Left lung (tissue), 10 donors: ENCODE results near the gene NFILZ. TPM values are rescaled to one million over a fixed set of nuclear protein-coding genes. Genes with fewer than 3 reads are reported as not detected.
"Not testable (repeated sequence)": the region's sequence is repeated elsewhere in the genome, so short reads cannot be mapped to it uniquely, and the experiment has no call there.

Source experiments
- ATAC-seq: fragments of 200-7000 bp; cut with Tn5 transposase; one replicate; pipeline ENCODE4 v1.9.1; 2020; ENCODE audit warnings: moderate library complexity
- DNase-seq, 4 donors: peaks; one replicate each; pipeline ENCODE4 v3.0.0-alpha.2; 2013 to 2020
- H3K27ac ChIP-seq, 2 donors: fragments of 200-600 bp; sonication (generic) in 1 of 2; one replicate each; pipeline versions ENCODE4 v1.5.0 to v1.8.0; 2020 to 2021
- H3K27me3 ChIP-seq, 2 donors: fragments of 200-600 bp; sonication (generic) in 1 of 2; one replicate each; pipeline versions ENCODE4 v1.5.0 to v1.8.0; 2020 to 2021
- H3K36me3 ChIP-seq, 2 donors: fragments of 200-600 bp; sonication (generic) in 1 of 2; one replicate each; pipeline versions ENCODE4 v1.5.0 to v1.8.0; 2020 to 2021
- H3K4me1 ChIP-seq, 2 donors: fragments of 200-600 bp; one replicate each; pipeline ENCODE4 v1.8.0; 2021
- H3K4me3 ChIP-seq, 2 donors: fragments of 200-600 bp; sonication (generic) in 1 of 2; one replicate each; pipeline versions ENCODE4 v1.5.0 to v1.8.0; 2020 to 2021; ENCODE audit warnings: mild to moderate bottlenecking in 1 of 2
- H3K9me3 ChIP-seq, 2 donors: fragments of 200-600 bp; sonication (generic) in 1 of 2; one replicate each; pipeline versions ENCODE4 v1.5.0 to v1.8.0; 2020 to 2021
- CTCF ChIP-seq, 2 donors: fragments of 200-600 bp; sonication (generic) in 1 of 2; IDR thresholded peaks; one replicate each; pipeline versions ENCODE4 v1.5.0 to v1.8.0; 2021; ENCODE audit warnings: antibody characterized with exemption in 2 of 2
- intact Hi-C, 2 donors: fragments of 100-400 bp; cut with DNase I; formaldehyde crosslinking; loops; one replicate each; pipeline versions ENCODE4 v1.11.2 to v1.14.2; 2022
- polyA plus RNA-seq, 6 donors: library from polyadenylated mRNA; unstranded; fragments of 120-200 nt; gene quantifications; one replicate each; pipeline ENCODE4 v1.2.1, GENCODE V29; 2013; ENCODE audit not compliant: insufficient read length in 6 of 6
- total RNA-seq, 2 donors: library from RNA; stranded (reverse); fragmentation: NEBNext Ultra II Directional; extraction: Animal tissue kit (Norgen Biotek cat#: 25700); gene quantifications; one replicate each; pipeline ENCODE4 v1.2.1, GENCODE V29; 2021
- donor health status: DM: no; HTN: yes; CAD: no.
- donor health status: DM: no; HTN: no; CAD: no.

NFILZ gene
- total and polyA plus RNA-seq, 8 donors: not detected

GRCh38 chr19:8626842-8627241 lies 3.6 kb upstream of the NFILZ start:
- H3K27ac ChIP-seq: no peak overlapping the region
- no peak for ATAC-seq
- H3K9me3 ChIP-seq: peaks cover 0 to 7% of the 10 kb centered on the region in 2 donors
- no peaks in the 10 kb centered on the region for H3K36me3 ChIP-seq
- H3K27me3 ChIP-seq: no peaks in the 10 kb centered on the region
- DNase-seq: no peak
- no peak for TF ChIP-seq CTCF (IDR thresholded peaks at IDR 0.05)
- H3K4me1 ChIP-seq: no peaks in the 10 kb centered on the region
- H3K4me3 ChIP-seq: no peak overlapping the region
- intact Hi-C loops: no loop called here

DNA sequence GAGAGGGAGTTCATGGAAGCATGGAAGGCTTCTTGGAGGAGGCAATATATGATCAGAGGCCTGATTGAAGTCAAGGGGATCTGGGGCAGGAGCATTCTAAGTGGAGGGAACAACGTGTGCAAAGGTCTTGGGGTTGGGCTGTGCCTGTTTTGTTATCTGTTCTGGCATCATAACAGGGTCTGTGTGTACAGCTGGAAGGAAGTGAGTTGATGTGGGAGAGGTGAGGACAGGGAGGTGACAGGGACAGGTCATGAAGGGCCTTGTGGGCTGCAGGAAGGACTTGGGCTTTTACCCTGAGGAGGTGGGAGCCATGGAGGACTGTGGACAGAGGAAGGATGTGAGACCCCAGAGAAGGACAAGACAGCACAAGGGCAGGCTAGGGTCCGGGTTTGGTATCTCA lies 1.2 kb upstream of the NFILZ start:
- H3K9me3 ChIP-seq: peaks cover 0 to 7% of the 10 kb centered on the region in 2 donors
- no peaks in the 10 kb centered on the region for H3K36me3 ChIP-seq
- H3K27me3 ChIP-seq: no peaks in the 10 kb centered on the region
- no peak overlapping the region for H3K4me3 ChIP-seq
- H3K27ac ChIP-seq: no peak overlapping the region
- intact Hi-C loops: no loop called here
- DNase-seq (no peak), ATAC-seq (no peak)
- H3K4me1 ChIP-seq: no peaks in the 10 kb centered on the region
- no peak for TF ChIP-seq CTCF (IDR thresholded peaks at IDR 0.05)

DNA sequence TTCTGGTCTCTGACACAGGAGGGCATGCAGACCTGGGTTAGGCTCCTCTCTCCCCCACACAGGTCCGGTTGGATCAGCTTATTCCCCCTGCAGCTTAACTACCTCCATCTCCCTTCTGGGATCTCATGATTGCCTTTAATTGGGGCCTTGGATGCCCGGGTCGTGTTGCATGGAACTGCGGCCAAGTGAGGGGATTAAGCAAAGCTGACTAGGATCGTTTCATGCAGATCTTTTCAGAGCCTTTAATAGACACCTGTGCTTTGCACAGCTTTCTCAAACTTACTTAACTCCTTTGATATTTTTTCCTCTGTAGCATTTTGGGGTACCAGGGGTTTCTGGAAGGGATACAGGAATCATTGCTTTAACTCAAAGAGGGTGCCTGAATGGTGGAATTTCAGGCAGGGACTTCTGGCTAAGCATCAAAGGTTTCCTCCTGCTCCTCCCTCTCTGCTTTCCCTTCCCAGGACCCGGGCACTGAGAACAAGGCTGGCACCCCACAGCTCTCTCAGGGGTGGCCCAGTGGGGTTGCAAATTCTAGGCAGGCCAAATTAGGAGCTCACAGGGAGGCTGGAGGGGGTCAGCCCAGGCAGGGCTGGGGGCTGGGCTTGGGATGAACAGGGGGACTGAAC lies 477 bp downstream of the NFILZ start:
- H3K27ac ChIP-seq: peak overlapping the region in 1 of 2 donors; percentile 55
- no peak for TF ChIP-seq CTCF (IDR thresholded peaks at IDR 0.05)
- H3K27me3 ChIP-seq: no peaks in the 10 kb centered on the region
- peaks cover 0 to 7% of the 10 kb centered on the region in 2 donors for H3K9me3 ChIP-seq
- no peaks in the 10 kb centered on the region for H3K4me1 ChIP-seq
- no peaks in the 10 kb centered on the region for H3K36me3 ChIP-seq
- H3K4me3 ChIP-seq: no peak overlapping the region
- intact Hi-C loops: no loop called here
- ATAC-seq: no peak
- no peak for DNase-seq

GRCh38 chr19:8631425-8631819 lies 989 bp downstream of the NFILZ start:
- Histone ChIP-seq H3K36me3 (no peaks in the 10 kb centered on the region), H3K27me3 (no peaks in the 10 kb centered on the region), H3K4me1 (no peaks in the 10 kb centered on the region), H3K9me3 (peaks cover 0 to 7% of the 10 kb centered on the region in 2 donors), H3K4me3 (no peak overlapping the region), H3K27ac (no peak overlapping the region)
- DNase-seq (peak in 2 of 4 donors; percentile 61 to 80), ATAC-seq (peak; percentile 75)
- no peak for TF ChIP-seq CTCF (IDR thresholded peaks at IDR 0.05)
- intact Hi-C loops: no loop called here

GRCh38 chr19:8635422-8635821 lies 5.0 kb downstream of the NFILZ start:
- DNase-seq (no peak), ATAC-seq (no peak)
- no peak overlapping the region for H3K4me3 ChIP-seq
- H3K36me3 ChIP-seq: no peaks in the 10 kb centered on the region
- no peak overlapping the region for H3K27ac ChIP-seq
- no peak for TF ChIP-seq CTCF (IDR thresholded peaks at IDR 0.05)
- H3K4me1 ChIP-seq: peaks cover 0 to 27% of the 10 kb centered on the region in 2 donors
- no peaks in the 10 kb centered on the region for H3K9me3 ChIP-seq
- peaks cover 0 to 8% of the 10 kb centered on the region in 2 donors for H3K27me3 ChIP-seq
- intact Hi-C loops: no loop called here

DNA sequence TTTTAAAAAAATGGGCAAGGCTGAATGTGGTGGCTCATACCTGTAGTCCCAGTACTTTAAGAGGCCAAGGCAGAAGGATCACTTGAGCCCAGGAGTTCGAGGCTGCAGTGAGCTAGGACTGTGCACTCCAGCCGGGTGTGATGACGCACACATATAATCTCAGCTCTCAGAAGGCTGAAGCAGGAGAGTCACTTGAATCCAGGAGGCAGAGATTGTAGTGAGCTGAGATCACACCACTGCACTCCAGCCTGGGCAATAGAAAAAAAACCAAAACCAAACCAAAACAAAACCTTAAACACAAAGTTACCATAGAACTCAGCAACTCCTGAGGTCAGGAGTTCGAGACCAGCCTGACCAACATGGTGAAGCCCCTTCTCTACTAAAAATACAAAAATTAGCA lies 6.6 kb downstream of the NFILZ start:
- H3K9me3 ChIP-seq, DNase-seq, H3K36me3 ChIP-seq, H3K4me3 ChIP-seq, H3K27ac ChIP-seq, ATAC-seq, intact Hi-C loops: not testable (repeated sequence)
- peaks cover 0 to 44% of the 10 kb centered on the region in 2 donors for H3K4me1 ChIP-seq
- peaks cover 0 to 16% of the 10 kb centered on the region in 2 donors for H3K27me3 ChIP-seq
